Ramos (cell line): ENCODE measurements around the gene ITGB8.

Experiments
- in situ Hi-C: fragments of 300-500 bp; cut with MboI; formaldehyde crosslinking; loops from one replicate; pipeline ENCODE4 v1.14.3; 2022; ENCODE audit warnings: low sequenced_read_pairs; ENCODE audit not compliant: unreplicated experiment

Gene ITGB8

GRCh38 chr7:20408467-20408826, 77.7 kb downstream of the ITGB8 start:
- in situ Hi-C loops, result no loop called here

DNA sequence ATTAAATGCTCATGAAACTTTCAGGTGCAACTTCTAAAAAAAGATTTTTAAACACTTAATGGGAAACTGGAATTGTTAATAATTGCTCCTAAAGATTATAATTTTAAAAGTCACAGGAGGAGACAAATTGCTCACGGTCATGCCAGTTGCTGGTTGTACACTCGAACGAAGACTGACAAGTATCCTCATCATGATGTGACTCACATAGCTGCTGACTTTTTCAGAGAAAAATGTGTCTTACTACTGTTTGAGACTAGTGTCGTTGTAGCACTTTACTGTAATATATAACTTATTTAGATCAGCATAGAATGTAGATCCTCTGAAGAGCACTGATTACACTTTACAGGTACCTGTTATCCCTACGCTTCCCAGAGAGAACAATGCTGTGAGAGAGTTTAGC, 79.3 kb downstream of the ITGB8 start:
- in situ Hi-C loops, result no loop called here

GRCh38 chr7:20411372-20411771, 80.7 kb downstream of the ITGB8 start:
- in situ Hi-C loops, result no loop called here

GRCh38 chr7:20412032-20412431, 81.3 kb downstream of the ITGB8 start:
- in situ Hi-C loops, result no loop called here

DNA sequence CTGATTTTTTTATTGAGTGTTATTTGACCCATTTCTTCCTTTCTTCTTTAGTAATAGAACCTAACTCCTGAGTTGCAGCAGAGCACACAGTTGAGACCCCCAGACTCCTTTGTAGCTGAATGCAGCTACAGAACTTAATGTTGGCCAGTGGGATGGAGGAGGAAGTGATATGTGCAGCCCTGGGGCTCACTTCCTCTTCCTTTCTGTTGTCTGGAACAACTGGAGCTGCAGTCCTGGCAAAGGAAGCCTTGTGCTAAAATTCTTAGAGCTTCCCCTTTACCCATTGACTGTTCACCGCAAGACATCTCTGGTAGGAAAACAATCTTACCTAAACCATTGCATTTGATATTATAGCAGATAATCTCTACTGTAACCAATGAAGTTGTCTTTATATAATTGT, 86.6 kb downstream of the ITGB8 start:
- in situ Hi-C loops, result no loop called here

- in situ Hi-C loops, result no loop called here
Measured at GRCh38 chr7:20417675-20418382, 87.1 kb downstream of the ITGB8 start.

- in situ Hi-C loops, result no loop called here
Measured at GRCh38 chr7:20424500-20424899, 93.8 kb downstream of the ITGB8 start.

- in situ Hi-C loops, result no loop called here
Measured at GRCh38 chr7:20430664-20431063, 100.0 kb downstream of the ITGB8 start.

DNA sequence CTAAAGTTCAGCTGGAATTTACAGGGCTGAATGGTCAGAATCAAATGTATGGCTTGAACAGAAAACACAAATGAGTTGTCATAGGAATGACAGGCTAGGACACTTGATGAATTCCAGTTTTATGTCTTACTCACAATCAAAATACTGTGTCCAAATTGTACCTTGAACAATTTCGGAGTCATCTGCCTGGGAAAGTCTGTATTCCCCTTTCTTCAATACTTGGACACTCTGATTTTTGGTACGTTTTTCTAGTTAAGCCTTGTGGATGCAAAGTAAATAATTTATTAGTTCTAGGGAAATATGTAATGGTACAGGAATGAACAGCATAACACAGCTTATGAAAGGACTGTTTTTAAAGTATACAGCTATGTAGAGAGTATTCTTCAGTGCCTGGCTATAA, 100.4 kb downstream of the ITGB8 start:
- in situ Hi-C loops, result no loop called here

GRCh38 chr7:20432071-20432470, 101.4 kb downstream of the ITGB8 start:
- in situ Hi-C loops, result no loop called here

DNA sequence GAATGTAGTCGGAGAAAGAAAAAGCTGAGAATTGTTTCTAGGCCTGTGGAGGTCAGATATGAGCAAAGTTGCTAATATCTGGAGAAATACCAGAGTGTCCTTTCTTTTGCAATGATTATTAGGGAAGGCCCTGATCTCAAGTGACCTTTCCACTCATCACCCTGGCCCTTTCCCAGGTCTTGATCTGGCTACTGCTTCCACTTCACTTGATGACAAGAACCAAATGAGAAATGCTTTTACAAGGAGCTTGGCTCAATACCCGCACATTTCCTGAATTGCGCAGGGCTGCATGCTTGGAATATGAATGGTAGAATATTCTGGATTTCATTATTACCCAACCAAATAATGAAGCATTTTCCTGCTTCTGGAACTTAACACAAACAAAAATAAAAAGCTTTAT, 104.6 kb downstream of the ITGB8 start:
- in situ Hi-C loops, result no loop called here

DNA sequence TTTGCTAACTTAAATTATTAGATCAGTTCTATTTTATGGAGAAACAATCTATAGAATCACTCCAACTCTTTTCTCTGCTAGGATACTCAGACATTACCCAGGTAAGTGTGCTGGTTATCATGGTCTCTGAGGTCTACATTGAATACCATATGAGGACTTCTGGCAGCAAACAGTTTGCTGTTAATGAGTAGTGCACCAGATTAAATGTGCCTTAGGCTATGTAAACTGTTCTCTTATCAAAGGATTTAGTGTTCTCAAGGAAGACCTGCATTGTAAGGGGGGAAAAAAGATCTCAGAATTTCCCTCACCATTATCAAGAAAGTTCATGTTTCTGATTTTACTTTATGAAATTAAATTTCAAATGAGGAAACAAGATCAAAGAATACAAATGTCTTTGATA, 107.5 kb downstream of the ITGB8 start:
- in situ Hi-C loops, result no loop called here

- in situ Hi-C loops, result no loop called here
Measured at GRCh38 chr7:20438694-20439376, 108.1 kb downstream of the ITGB8 start.

- in situ Hi-C loops, result no loop called here
Measured at GRCh38 chr7:20439416-20440185, 108.9 kb downstream of the ITGB8 start.

- in situ Hi-C loops, result no loop called here
Measured at GRCh38 chr7:20440472-20441105, 109.9 kb downstream of the ITGB8 start.

DNA sequence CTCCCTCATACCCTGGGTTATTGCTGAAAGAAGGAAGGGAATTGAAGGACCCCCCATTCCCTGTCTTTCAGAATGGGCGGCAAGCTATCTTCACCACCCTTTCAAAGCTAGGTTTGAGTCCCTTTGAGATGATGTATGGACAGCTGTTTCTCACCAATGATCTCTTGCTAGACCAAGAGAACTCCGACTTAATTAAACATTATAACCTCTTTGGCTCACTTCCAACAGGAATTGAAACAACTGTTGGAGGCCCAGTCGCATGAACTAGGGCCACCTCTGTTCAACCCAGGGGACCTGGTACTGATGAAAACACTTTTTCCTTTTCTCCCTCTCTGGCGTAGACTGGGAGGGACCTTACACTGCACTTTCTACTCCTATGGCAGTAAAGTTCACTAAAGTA, 110.6 kb downstream of the ITGB8 start:
- in situ Hi-C loops, result no loop called here

DNA sequence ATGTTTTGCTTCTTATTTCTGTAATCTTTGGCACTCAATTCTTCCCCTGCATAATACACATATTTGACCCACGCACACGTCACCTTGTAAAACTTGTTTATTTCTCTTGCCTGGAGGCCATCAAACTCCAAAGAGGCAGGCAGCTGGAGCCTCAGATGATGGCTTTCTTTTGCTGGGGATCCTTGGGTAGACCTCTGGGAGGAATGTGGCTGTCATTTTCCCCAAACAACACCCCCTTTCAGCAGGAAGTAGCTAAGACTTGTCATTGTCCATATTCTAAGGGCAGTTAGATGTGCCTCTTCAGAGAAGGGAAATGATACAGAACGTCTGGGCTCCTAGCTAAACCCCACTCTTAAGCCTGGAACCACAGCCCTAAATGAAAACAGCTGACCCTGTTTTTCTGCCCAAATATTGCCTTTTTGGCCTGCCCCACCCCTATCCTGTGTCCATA, 111.3 kb downstream of the ITGB8 start:
- in situ Hi-C loops, result no loop called here

- in situ Hi-C loops, result no loop called here
Measured at GRCh38 chr7:20442951-20443350, 112.3 kb downstream of the ITGB8 start.

DNA sequence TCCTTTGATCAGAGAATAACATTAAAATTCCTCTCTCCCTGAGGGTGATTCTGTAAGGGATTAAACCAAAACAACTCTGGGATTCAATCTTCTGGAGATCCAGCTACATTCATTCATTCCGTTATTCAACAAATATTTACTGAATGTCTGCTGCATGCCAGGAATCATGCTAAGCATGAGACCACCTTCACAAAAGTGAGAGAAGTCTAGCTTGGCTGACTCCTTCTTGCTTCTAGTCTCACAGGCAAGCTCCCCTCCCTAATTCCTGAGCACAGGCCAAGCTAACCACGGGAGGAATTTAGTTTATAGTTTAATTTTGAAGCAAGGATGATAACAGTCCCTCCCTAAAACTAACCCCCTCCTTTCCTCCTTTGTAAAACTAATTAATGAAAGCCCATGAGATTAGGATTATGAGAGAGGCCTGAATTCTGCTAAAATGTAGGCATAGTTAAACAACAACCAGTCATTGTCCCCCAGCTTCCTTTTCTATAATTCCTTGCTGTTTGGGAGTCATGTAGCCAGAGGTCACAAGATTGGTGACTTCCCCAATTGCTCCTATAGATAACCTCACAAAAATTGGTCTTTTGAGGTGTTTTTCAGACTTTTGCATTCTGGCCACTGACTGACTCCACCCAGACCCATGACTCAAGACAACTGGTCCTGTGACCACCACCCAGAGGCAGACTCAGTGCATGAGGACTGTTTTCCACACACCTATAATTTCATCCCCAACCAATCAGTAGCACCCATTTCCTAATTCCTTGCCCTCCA, 113.5 kb downstream of the ITGB8 start:
- in situ Hi-C loops, result no loop called here

DNA sequence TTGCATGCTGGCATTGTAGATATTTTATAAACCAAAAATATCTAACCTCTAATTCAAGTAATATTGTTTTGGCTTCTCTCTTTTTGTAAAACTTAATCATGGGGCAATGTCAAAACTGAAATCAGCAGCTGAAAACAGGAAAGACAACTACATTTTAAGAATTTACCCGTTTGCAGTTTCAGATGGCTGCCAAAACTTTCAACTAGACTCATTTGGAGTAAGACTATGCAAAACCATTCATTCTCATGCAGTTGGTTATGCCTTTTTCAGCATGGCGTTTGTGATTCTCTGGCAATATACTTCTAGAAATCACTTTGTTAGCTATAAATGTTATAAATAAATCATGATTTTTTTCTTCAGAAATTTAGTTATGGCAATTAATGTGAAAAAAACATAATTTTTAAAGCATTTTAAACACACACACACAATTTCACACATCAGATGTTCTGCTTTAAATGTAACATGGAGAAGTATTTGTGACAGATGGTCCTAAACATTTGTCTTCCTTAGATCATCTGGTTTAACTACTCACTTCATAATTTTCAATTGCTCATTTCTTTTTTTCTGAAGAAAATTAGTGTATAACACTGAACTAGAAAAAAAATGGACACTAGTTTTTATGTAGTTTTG, 116.4 kb downstream of the ITGB8 start:
- in situ Hi-C loops, result no loop called here
